GM12872 (cell line): ENCODE data around the gene DDX47.

Source experiments
- TF ChIP-seq, protein P1 (sequence below): IDR thresholded peaks from 3 replicates; pipeline ENCODE4 v1.5.1; 2011; ENCODE audit warnings: low read depth, mild to moderate bottlenecking, low read length, moderate library complexity; ENCODE audit not compliant: insufficient read depth

The DDX47 gene

DNA sequence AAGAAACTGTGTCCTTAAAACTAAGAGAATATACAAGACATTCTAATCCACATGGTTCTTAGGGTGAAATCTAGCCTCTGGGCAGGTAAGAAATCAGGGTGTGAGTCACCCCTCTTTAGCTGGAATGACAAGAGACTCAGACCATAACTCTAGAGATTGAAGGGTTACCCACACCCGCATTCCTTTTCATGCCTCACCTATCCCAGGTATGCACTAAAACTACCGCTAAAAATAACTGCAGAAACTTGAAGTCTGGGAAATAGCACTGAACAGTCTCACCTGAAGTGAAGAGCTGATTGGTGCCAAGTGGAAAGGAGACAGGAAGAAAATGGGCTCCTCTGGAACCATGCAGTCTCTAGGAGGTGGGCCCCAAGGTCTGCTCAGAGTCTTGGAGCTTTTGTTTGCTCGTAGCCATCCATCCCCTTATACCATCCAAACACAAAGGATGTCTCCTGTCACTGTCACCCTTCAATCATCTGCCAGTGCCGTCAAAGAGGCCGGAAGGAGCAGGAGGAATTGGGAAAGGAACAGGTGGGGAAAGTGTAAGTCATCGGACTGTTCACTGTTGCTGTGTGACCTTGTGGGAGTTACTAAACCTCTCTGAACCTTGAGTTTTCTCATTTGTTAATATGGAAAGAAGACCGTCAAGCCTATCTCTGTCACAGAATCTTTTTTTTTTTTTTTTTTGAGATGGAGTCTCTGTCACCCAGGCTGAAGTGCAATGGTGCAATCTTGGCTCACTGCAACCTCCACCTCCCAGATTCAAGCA is 22.4 kb downstream of the DDX47 start:
- TF ChIP-seq, protein P1, sequence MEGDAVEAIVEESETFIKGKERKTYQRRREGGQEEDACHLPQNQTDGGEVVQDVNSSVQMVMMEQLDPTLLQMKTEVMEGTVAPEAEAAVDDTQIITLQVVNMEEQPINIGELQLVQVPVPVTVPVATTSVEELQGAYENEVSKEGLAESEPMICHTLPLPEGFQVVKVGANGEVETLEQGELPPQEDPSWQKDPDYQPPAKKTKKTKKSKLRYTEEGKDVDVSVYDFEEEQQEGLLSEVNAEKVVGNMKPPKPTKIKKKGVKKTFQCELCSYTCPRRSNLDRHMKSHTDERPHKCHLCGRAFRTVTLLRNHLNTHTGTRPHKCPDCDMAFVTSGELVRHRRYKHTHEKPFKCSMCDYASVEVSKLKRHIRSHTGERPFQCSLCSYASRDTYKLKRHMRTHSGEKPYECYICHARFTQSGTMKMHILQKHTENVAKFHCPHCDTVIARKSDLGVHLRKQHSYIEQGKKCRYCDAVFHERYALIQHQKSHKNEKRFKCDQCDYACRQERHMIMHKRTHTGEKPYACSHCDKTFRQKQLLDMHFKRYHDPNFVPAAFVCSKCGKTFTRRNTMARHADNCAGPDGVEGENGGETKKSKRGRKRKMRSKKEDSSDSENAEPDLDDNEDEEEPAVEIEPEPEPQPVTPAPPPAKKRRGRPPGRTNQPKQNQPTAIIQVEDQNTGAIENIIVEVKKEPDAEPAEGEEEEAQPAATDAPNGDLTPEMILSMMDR, result no peak

DNA sequence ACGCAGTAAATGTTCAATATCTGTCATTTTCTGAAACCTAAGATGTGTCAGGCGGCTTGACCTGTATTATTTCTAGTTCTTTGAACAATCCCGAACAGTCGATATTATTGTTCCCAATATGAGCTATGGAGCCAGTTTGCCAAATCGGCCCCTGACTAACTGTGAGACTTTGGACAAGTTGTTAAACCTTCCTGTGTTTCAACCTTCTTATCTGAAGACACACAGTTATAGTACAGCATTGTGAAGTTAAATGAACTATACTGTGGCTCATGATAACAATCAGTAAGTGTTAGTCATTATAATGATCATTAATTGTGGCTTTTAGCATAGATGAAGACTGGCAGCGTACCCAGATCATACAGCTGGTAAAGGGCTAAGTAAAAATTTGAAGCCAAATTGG is 23.4 kb downstream of the DDX47 start:
- TF ChIP-seq, protein P1, result no peak

DNA sequence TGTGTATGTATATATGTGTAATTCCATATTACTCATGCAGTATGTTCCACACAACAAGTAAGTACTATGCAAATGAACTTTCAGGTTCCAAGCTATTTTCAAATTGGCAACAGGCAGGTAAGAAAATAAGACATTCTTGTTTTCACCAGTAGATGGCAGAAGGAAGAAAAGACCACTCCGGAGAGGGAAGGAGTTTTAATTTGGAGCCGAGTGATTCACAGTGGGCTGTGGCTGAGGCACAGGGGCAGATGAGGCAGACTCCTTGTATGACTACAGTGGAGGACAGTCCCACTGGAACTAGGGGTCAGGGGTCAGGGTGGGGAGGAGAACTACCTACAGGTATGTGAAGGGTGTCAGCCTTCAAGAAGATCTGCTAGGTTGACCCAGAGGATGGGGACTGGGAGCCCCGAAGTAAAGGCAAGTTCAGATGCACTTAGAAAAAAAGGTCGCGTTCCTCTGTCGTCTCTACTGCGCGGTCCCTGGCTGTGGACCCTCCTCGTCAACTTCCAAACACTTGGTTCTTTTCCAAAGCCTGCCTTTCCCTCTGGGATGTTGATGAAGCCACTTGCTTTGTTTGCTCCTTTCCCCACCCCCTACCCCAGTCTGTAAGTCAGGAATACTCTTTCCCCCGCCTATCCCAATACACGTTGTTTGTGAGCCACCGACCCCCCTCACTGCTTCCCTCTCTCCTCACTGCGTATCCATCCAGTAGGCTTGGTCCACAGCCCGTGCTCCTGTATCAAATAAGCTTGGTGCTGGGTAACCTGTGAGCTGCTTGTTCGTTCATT is 24.1 kb downstream of the DDX47 start:
- TF ChIP-seq, protein P1, result peak; percentile 51

DNA sequence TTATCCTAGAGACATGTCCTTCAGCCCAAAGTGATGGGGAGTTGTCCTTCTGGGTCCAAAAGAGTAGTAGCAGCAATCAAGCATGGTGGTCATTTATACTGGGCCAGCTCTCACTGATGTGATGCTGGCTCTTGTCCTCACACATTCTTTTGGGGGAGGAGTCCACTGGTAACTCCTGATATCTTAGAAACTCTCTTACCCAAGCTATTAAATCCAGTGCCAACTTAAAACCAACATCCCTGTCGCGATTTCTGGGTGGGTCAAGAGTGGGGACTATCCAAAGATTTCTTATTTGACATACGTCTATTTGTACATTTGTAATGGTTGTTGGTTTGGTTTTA is 24.6 kb downstream of the DDX47 start:
- TF ChIP-seq, protein P1, result no peak

DNA sequence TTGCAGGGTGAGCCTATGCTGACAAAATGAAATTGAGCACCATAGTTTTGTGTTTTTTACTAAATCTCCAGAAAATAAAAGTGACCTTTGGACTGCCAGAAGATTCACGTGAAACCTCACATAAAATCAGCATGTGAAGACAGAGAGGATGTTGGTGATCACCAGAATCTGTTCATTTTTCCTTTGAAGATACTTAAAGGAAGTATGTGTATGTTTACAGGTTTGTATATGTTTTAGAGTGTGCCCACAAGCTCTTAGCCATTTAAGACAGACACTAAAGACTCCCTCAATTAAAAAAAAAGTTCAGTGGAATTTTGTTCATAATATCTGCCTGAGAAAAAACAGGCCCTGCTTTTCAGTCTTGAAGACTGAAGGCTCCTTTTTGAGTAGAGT is 25.9 kb downstream of the DDX47 start:
- TF ChIP-seq, protein P1, result no peak

DNA sequence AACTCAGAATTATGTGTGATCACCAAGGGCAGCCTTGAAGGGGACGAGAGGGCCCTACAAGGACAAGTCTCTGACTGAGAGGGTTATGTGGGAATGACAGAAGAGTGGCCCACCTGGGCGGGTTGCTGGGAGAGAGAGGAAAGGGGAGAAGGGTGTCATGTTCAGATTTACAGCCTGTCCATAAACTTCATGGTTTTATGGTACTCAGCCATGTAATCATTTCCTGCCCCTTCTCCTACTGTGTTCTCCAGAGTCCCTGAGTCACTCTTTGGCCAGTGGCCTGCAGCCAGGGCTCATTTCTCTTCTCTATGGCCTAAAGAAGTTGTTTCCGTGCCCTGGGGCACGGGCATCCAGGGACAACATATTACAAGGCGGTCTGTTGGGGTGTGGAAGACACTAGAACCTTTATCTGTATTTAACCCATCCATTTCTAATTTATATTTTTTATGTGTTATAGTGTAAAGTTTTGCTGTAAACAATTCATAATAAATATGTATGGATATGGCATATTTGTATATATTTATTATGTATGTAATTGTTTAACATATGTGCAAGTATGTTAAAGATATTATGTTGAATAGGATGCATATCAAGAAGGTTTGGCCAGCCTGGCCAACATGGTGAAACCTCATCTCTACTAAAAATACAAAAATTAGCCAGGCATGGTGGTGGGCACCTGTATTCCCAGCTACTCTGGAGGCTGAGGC is 26.9 kb downstream of the DDX47 start:
- TF ChIP-seq, protein P1, result no peak

DNA sequence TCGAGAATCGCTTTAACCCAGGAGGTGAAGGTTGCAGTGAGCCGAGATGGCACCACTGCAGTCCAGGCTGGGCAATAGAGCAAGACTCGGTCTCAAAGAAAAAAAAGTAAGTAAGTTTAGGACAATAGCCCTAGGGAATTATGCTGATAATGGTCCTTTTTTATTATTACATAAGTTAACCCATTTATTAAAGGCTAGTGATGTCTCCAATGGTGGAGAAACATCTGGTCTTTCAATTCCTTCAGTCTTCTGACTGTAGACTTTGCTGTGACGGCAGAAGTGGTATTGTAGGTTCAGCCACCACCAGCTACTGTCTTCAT is 27.4 kb downstream of the DDX47 start:
- TF ChIP-seq, protein P1, result no peak
